Heart left ventricle (tissue), 16 donors: ENCODE results near the gene NFIC. TPM values are rescaled to one million over a fixed set of nuclear protein-coding genes. Genes with fewer than 3 reads are reported as not detected.

Source experiments
- ATAC-seq, 4 donors: fragments of 200-7000 bp; cut with Tn5 transposase; one replicate each; pipeline ENCODE4 v1.9.1; 2020 to 2022; ENCODE audit warnings: moderate library complexity in 4 of 4, mild to moderate bottlenecking in 3 of 4, moderate number of reproducible peaks in 1 of 4
- DNase-seq, 5 donors: peaks; one replicate each; pipeline ENCODE4 v3.0.0-alpha.2; 2020
- H3K27ac ChIP-seq, 12 donors: fragments of 200-600 bp; sonication (generic) in 4 of 12; one replicate each; pipeline versions ENCODE4 v1.5.0 to v1.8.0; 2016 to 2022; ENCODE audit warnings: mild to moderate bottlenecking in 2 of 12
- H3K27me3 ChIP-seq, 9 donors: fragments of 200-600 bp; sonication (generic) in 2 of 9; one replicate each; pipeline versions ENCODE4 v1.5.1 to v1.8.0; 2016 to 2022; ENCODE audit warnings: mild to moderate bottlenecking in 3 of 9
- H3K36me3 ChIP-seq, 9 donors: fragments of 200-600 bp; sonication (generic) in 2 of 9; one replicate each; pipeline versions ENCODE4 v1.5.0 to v1.8.0; 2018 to 2022; ENCODE audit warnings: mild to moderate bottlenecking in 2 of 9
- H3K4me1 ChIP-seq, 12 donors: fragments of 200-600 bp; sonication (generic) in 4 of 12; one replicate each; pipeline versions ENCODE4 v1.5.0 to v1.8.0; 2016 to 2022; ENCODE audit warnings: mild to moderate bottlenecking in 3 of 12
- H3K4me3 ChIP-seq, 12 donors: fragments of 200-600 bp; sonication (generic) in 4 of 12; one replicate each; pipeline versions ENCODE4 v1.5.0 to v1.8.0; 2017 to 2022; ENCODE audit warnings: mild to moderate bottlenecking in 9 of 12, moderate library complexity in 4 of 12
- H3K9me3 ChIP-seq, 12 donors: fragments of 200-600 bp; sonication (generic) in 4 of 12; one replicate each; pipeline versions ENCODE4 v1.5.0 to v1.8.0; 2016 to 2022; ENCODE audit warnings: mild to moderate bottlenecking in 1 of 12
- CTCF ChIP-seq, 12 donors: fragments of 200-600 bp; sonication (generic) in 4 of 12; IDR thresholded peaks; one replicate each; pipeline versions ENCODE4 v1.5.0 to v1.8.0; 2018 to 2022; ENCODE audit warnings: antibody characterized with exemption in 12 of 12, mild to moderate bottlenecking in 5 of 12
- POLR2A ChIP-seq, 2 donors: fragments of 450-650 bp; IDR thresholded peaks; one replicate each; pipeline ENCODE4 v1.6.1; 2017; ENCODE audit warnings: antibody characterized with exemption in 2 of 2, mild to moderate bottlenecking in 2 of 2, moderate library complexity in 2 of 2
- WGBS, 4 donors: extraction: QIAGEN DNeasy Blood & Tissue Kit in 2 of 4; methylation state at CpG; one replicate each; pipeline versions ENCODE4 v1.1.5 to v1.1.7; 2013 to 2018; 5-methylcytosine and 5-hydroxymethylcytosine counted together
- intact Hi-C, 10 donors: fragments of 100-400 bp; cut with DNase I; formaldehyde crosslinking; loops; one replicate each; pipeline versions ENCODE4 v1.11.1 to v1.14.2; 2022
- polyA plus RNA-seq, 2 donors: library from polyadenylated mRNA; stranded (reverse); fragments of 200-250 nt; gene quantifications; one replicate each; pipeline ENCODE4 v1.2.3, GENCODE V29; 2013
- total RNA-seq, 9 donors: library from RNA; depleted of rRNA in 2 of 9; stranded (reverse); fragments of >200 nt in 2 of 9; fragmentation: NEBNext Ultra II Directional in 3 of 9; extraction: Animal tissue kit (Norgen Biotek cat#: 25700) in 3 of 9; gene quantifications; one replicate each; pipeline versions ENCODE4 v1.1.0 to v1.2.4, GENCODE V29; 2016 to 2023
- donor health status: ischemic (EF 13 %, LVEDD 7.1; RV severe dilation, severe dysfunction).
- donor health status: healthy with polysubstance abuse.
- donor health status: DM: no; HTN: yes; CAD: no.
- donor health status: DM: no; HTN: no; CAD: no.
- donor health status: ischemic (EF 25% LVEDD 6.9; RV normal size, moderate dysfunction).
- donor health status: ischemic (EF 25% LVEDD 5.7; RV mildly dilated, moderate dysfunction).
- donor health status: healthy.
- donor health status: DM: yes; HTN: yes; CAD: no.
- donor health status: ischemic (EF 35%, LVEDD 5.7; RV mildly dilated, moderate dysfunction).
- donor health status: nonischemic (EF 11% LVEDD 7.7; RV severe dilation, severe dysfunction).
- donor health status: DM: yes; HTN: yes; CAD: no.
- donor health status: PGD.
- donor health status: ischemic (EF 29% LVEDD 5.4; RV normal size, mild dysfunction).
- donor health status: nonischemic (EF 23%, LVEDD 6.1; RV moderate dilation, normal function).

Gene NFIC
- total and polyA plus RNA-seq, 11 donors = 107 to 267 (median 159) TPM

DNA sequence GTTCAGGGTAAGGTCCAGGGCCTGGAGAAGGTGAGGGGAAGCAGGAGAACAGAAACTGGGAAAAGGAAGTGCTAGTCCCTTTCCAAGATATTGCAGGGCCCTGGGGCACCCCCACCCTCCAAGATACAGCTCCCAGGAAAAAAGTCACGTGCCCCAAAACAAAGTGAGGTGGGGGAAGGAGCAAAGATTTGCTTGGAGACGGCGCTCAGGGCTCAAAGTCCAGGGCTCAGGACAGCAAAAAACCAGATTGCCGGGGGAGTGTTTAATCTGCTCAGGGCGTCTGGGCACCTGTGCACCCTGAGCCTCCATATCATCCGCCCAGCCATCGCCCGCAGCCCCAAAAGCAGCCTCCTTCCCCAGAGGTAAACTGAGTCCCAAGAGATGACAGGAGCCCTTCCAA is 107.6 kb downstream of the NFIC start:
- no peaks in the 10 kb centered on the region for H3K9me3 ChIP-seq
- no peaks in the 10 kb centered on the region for H3K36me3 ChIP-seq
- H3K4me3 ChIP-seq = no peak overlapping the region
- 77 to 88% (median 83%) methylated on average over 8 of the region's 8 CpGs for WGBS, 4 donors
- TF ChIP-seq CTCF (IDR thresholded peaks at IDR 0.05) (no peak), POLR2A (IDR thresholded peaks at IDR 0.05) (no peak)
- no peak overlapping the region for H3K27ac ChIP-seq
- ATAC-seq (no peak), DNase-seq (no peak)
- intact Hi-C loops = loop anchor here in 6 of 10 donors (1.0 to 10.0 kb wide), 6 partner anchors 37 to 249 kb away; partner anchors contain the start of gene CELF5 (in 1 of the 6)
- H3K4me1 ChIP-seq = peaks cover 0 to 19% (median 4%) of the 10 kb centered on the region in 12 donors
- peaks cover 0 to 7% (median 0%) of the 10 kb centered on the region in 9 donors for H3K27me3 ChIP-seq

GRCh38 chr19:3474614-3475013 is 108.2 kb downstream of the NFIC start:
- H3K9me3 ChIP-seq = no peaks in the 10 kb centered on the region
- intact Hi-C loops = loop anchor here in 6 of 10 donors (1.0 to 10.0 kb wide), 7 partner anchors 37 to 250 kb away; partner anchors contain the start of gene CELF5 (in 1 of the 6)

GRCh38 chr19:3475449-3475848 is 109.1 kb downstream of the NFIC start:
- no peaks in the 10 kb centered on the region for H3K36me3 ChIP-seq
- no peaks in the 10 kb centered on the region for H3K9me3 ChIP-seq
- TF ChIP-seq CTCF (IDR thresholded peaks at IDR 0.05) (no peak), POLR2A (IDR thresholded peaks at IDR 0.05) (no peak)
- 79 to 83% (median 81%) methylated on average over 4 of the region's 4 CpGs for WGBS, 4 donors
- no peak overlapping the region for H3K27ac ChIP-seq
- DNase-seq (no peak), ATAC-seq (no peak)
- H3K27me3 ChIP-seq = peaks cover 0 to 15% (median 4%) of the 10 kb centered on the region in 9 donors
- peaks cover 0 to 14% (median 3%) of the 10 kb centered on the region in 12 donors for H3K4me1 ChIP-seq
- no peak overlapping the region for H3K4me3 ChIP-seq
- intact Hi-C loops = loop anchor here in 2 of 10 donors (5.0 to 10.0 kb wide), 2 partner anchors 153 to 251 kb away; partner anchors contain the start of gene CELF5 (in 1 of the 2)

More at GRCh38 chr19:3474614-3475013, 108.2 kb downstream of the NFIC start:
- H3K4me1 ChIP-seq = peaks cover 0 to 14% (median 3%) of the 10 kb centered on the region in 12 donors
- ATAC-seq (no peak), DNase-seq (no peak)
- H3K27me3 ChIP-seq = peaks cover 0 to 7% (median 0%) of the 10 kb centered on the region in 9 donors
- no peak overlapping the region for H3K4me3 ChIP-seq
- H3K36me3 ChIP-seq = no peaks in the 10 kb centered on the region
- TF ChIP-seq POLR2A (IDR thresholded peaks at IDR 0.05) (no peak), CTCF (IDR thresholded peaks at IDR 0.05) (no peak)
- H3K27ac ChIP-seq = no peak overlapping the region
- WGBS, 4 donors = 67 to 81% (median 72%) methylated on average over 2 of the region's 2 CpGs

GRCh38 chr19:3476830-3477229 is 110.4 kb downstream of the NFIC start:
- TF ChIP-seq POLR2A (IDR thresholded peaks at IDR 0.05) = no peak
- TF ChIP-seq CTCF (IDR thresholded peaks at IDR 0.05) = no peak
- ATAC-seq = no peak
- Histone ChIP-seq H3K27ac (no peak overlapping the region), H3K36me3 (no peaks in the 10 kb centered on the region), H3K9me3 (no peaks in the 10 kb centered on the region), H3K4me1 (peaks cover 0 to 10% (median 3%) of the 10 kb centered on the region in 12 donors), H3K4me3 (no peak overlapping the region), H3K27me3 (peaks cover 3 to 27% (median 18%) of the 10 kb centered on the region in 9 donors)
- DNase-seq = no peak
- 72 to 88% (median 86%) methylated on average over 2 of the region's 2 CpGs for WGBS, 4 donors
- intact Hi-C loops = loop anchor here in 2 of 10 donors (5.0 to 10.0 kb wide), 2 partner anchors 155 to 252 kb away; partner anchors contain the start of gene CELF5 (in 1 of the 2)
